Anterior cingulate cortex (tissue), 58 donors: ENCODE measurements around the gene INAFM2.

Source experiments
- DNase-seq, 58 donors: peaks; one replicate each; lab custom pipeline; 2025; lab: John Stamatoyannopoulos, UW

The INAFM2 gene

GRCh38 chr15:40286794-40287193 is 36.7 kb upstream of the INAFM2 start:
- no peak for DNase-seq

- DNase-seq = no peak
Measured at GRCh38 chr15:40287505-40287904, 36.0 kb upstream of the INAFM2 start.

GRCh38 chr15:40287968-40288367 is 35.5 kb upstream of the INAFM2 start:
- DNase-seq = no peak

GRCh38 chr15:40289140-40289775 is 34.2 kb upstream of the INAFM2 start:
- DNase-seq = peak in 13 of 58 donors; percentile 13 to 66 (median 25)

GRCh38 chr15:40290545-40290917 is 33.0 kb upstream of the INAFM2 start:
- peak in 4 of 58 donors; percentile 16 to 41 (median 24) for DNase-seq

GRCh38 chr15:40290918-40291574 is 32.4 kb upstream of the INAFM2 start:
- DNase-seq = peak in 8 of 58 donors; percentile 14 to 59 (median 34)

- DNase-seq = no peak
Measured at GRCh38 chr15:40292246-40292645, 31.2 kb upstream of the INAFM2 start.

GRCh38 chr15:40293006-40293405 is 30.5 kb upstream of the INAFM2 start:
- DNase-seq = no peak

- DNase-seq = peak in 28 of 58 donors; percentile 12 to 71 (median 38)
Measured at GRCh38 chr15:40293905-40294895, 29.3 kb upstream of the INAFM2 start.

- no peak for DNase-seq
Measured at GRCh38 chr15:40295297-40295696, 28.2 kb upstream of the INAFM2 start.

- no peak for DNase-seq
Measured at GRCh38 chr15:40295877-40296560, 27.5 kb upstream of the INAFM2 start.

- no peak for DNase-seq
Measured at GRCh38 chr15:40296561-40297230, 26.8 kb upstream of the INAFM2 start.

- DNase-seq = no peak
Measured at GRCh38 chr15:40297356-40297755, 26.1 kb upstream of the INAFM2 start.

- DNase-seq = no peak
Measured at GRCh38 chr15:40298216-40298935, 25.1 kb upstream of the INAFM2 start.

- DNase-seq = no peak
Measured at GRCh38 chr15:40300367-40300766, 23.1 kb upstream of the INAFM2 start.

- DNase-seq = no peak
Measured at GRCh38 chr15:40300771-40301170, 22.7 kb upstream of the INAFM2 start.

- DNase-seq = no peak
Measured at GRCh38 chr15:40301467-40302179, 21.9 kb upstream of the INAFM2 start.

- DNase-seq = no peak
Measured at GRCh38 chr15:40302288-40302886, 21.1 kb upstream of the INAFM2 start.
